ENCODE results near the gene NPM3.

DNA sequence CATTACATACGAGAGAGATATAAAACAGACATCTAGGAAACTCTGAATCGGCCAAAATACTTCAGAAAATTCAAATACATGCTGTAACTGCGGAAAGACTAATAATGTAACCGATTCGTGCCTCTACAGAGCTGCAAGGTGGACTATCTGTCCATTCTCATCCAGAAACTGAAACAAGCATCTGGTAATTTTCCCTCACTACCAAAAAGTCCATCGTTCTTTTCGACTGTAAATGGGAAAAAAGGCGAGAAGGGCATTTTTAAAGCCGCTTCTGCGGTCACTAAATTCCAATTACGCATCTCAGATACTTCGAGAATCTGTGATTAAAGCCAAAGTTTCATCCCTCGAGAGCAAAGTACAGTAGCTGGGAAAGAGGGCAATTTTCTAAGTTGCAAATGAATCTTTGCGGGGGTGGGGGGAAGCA lies 33.7 kb upstream of the NPM3 start:
- TF ChIP-seq EZH2 (IDR thresholded peaks at IDR 0.05; ENCODE audit: insufficient read depth, poor library complexity, severe bottlenecking) (no peak), EZH2phosphoT487 (IDR thresholded peaks at IDR 0.05; ENCODE audit: insufficient read depth, low read depth) (no peak)

All from GM23248 (cell line).